Muscle of arm (tissue), 12 donors: ENCODE data around the gene SLC5A10. TPM values are rescaled to one million over a fixed set of nuclear protein-coding genes. Genes with fewer than 3 reads are reported as not detected.

ENCODE experiments used
- DNase-seq: peaks from one replicate; pipeline ENCODE4 v3.0.0-alpha.2; 2013
- polyA plus RNA-seq, 12 donors: library from polyadenylated mRNA; unstranded; fragments of 120-200 nt; gene quantifications; one replicate each; pipeline ENCODE4 v1.2.1, GENCODE V29; 2013; ENCODE audit not compliant: insufficient read length in 12 of 12

Gene SLC5A10
- polyA plus RNA-seq, 12 donors = 0.05 to 0.29 (median 0.12) TPM; not detected in 5

DNA sequence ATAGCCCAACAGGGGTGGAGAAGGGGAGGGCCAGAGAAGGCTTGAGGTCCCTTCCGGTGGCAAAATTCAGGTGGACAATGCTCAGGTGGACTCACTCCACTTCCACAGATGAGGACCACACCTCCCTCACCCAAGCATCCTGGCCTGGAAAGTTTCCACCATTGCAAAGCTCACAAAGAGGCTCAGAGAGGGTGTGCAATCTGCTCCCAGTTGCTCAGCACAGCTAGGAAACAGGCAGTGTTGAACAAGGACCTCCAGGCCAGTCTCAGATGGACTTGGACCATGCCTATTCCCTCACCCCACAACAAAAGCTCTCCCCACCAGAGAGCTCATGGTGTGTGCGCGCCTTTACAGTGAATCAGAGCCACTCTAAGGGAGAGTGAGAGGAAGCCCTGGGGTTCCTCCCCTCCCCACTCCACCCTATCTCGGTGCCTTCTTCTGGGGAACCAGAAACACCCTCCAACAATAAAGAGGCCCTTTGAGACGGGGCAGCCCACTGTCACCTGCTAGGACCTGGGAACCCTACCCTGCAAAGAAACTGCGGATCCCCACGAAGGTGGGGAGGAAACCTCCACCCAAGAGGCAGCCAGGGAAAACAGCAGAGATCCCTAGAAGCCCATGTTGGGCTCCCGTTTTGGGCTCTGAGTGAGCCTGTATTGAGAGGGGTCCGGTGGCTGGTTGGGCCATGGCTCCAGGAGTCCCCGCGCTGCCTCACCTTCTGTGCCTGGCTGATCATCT is 51.0 kb downstream of the SLC5A10 start:
- DNase-seq = no peak

DNA sequence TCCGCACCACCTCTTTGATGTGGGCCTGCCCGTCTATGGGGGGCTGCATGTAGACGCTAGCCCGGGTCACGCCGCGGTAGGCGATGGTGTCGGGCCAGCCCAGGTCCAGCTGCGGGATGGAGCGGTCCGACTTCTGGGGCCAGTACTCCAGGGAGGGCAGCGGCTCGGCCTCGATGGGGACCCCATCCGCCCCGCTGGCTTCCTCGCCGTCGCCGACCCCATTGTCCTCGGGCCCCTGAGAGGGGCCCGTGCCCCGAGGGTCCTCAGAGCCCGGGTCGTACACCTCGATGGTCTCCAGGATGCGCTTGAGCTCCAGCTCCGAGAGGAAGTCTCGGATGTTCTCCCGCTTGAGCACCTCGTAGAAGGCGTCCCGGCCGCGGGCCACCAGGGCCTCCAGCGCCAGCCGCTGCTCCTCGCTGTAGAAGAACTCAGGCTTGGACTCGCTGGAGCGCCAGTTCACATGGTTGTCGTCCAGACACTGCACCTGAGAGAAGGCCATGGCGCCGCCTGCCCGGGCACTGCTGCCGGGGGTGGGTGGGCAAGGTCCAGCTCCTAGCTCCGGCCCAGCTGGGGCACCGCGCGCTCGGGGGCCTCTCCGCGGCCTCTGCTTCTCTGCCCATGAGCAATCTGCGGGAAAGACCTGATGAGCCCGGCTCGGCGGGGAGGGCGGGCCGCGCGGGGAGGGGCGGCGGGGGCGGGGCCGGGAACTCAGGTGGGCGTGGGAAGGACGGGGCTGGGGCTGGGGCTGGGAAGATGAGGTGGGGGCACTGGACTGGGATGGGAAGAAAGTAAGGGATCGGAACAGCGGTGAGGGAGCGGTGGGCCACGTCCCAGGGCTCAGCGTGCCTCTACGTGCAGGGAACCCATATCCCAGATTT is 51.8 kb downstream of the SLC5A10 start:
- no peak for DNase-seq

DNA sequence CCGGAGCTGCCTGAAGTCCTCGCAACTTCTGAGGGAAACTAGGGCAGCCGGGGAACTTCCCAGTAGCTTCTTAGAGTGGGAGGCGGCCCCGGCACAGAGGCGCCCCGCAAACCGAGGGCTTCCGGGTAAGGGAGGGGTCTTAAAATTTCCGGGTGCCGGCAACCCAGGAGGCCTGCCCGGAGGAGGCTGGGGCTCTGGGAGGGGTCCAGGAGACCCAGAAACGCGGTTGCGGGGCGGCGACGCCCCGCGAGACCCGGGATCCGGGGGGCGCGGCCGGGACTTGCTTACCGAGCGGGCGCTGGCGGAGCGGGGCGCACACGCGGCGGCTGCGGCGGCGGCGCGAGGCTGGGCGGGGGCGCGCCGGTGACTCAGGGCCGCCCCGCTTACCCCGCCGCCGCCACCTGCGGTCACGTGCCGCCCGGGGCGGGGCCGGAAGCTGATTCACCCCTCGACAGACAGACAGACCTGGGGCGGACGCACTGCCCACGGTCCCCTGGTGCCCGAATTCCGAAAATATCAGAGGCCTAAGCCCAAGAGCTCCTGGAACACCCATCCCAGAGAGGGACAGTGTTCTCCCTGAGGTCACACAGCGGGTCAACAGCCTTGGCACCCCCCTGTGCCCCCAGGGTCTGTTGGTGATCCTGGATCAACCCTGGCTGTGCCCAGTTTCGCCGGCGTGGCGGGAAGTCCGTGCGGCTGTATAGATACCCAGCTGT is 52.6 kb downstream of the SLC5A10 start, which contains the start of gene FAM83G:
FAM83G (minus strand) TSS at position 344 of the 716 bp plus-strand sequence. CDS start 723 bp downstream, outside the sequence.
- no peak for DNase-seq

DNA sequence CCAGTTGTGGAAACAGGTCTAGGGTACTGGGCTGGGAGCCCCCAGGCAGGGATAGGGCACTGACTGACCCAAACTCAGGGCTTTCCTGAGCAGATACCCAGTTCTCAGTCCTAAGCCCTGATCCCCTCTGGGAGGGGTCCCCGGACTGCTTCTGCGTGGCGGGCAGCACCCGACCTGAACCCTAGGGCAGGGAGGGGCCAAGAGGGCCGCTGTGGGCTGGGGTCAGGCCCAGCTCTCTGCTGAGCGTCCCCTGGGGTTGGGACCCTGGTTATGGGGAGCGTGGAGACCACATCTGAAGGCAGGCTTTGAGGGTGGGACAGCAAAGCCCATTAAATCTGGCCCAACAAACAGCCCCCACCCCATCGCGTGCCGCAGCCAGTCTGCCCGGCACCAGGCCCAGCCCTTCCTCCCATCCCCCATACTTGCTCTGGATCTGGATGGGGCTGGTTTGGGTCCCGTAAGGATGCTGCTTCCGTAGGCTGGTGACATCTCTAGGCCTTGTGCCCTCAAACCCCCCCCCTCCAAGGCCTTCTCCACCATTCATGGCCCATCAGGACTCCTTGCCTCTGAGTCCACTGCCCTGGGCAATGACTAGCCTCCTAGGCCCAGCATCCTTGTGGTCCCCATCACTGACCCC is 53.3 kb downstream of the SLC5A10 start:
- no peak for DNase-seq

DNA sequence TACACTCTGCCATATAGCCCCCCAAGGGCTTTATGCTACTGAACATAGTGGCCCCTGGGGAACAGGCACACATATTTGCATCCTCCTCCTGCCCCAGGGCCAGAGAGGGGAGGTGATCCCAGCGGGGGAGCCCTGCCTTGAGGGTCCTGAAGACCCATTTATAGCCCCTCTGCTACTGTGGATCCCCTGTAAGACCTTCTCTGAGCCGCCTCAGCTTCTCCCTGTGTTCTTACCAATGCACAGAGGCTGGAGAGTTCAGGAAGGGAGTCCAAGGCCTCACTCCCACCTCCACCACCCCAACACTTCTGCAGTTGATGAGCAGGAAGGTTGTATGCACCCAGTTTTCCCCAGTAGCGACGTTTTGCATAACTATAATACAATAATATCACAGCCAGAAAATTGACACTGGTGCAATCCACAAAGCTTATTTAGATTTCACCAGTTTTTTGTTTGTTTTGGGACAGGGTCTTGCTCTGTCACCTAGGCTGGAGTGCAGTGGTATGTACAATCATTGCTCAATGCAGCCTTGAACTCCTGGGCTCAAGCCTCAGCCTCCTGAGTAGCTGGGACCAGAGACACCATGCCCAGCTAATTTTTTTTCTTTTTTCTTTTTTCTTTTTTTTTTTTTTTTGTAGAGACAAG is 53.9 kb downstream of the SLC5A10 start:
- DNase-seq = no peak

DNA sequence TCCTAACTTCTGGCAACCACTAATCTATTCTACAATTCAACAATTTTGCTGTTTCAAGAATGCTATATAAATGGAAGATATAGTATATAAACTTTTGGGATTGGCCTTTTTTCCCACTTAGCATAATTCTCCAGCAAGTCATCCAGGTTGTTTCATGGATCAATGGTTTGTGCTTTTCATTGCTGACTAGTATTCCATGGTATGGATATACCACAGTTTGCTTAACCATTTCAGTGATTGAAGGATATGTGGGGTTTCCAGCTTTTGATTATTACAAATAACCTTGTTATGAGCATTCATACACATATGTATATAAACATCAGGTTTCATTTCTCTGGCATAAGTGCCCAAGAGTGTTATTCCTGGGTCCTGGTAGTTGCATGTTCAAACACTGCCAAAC is 54.7 kb downstream of the SLC5A10 start:
- DNase-seq = no peak

DNA sequence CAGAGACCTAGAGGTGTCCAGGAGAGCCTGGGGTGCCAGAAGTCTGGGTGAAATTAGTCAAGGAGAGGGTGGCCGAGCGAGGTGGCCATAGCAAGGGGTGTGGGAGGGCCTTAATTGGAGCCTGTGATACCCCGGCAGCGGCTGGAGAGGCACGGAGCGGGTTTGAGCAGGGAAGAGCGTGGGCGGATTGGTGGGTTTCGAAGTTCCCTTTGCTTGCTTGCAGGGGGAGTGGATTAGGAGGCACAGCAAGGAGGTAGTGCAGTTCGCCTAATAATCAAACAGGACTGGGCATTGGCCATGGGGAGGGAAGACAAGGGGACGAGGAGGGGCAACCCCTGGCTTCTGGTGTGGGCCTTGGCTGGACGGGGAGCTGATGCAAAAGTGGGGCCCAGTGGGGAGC is 58.0 kb downstream of the SLC5A10 start:
- DNase-seq = no peak

DNA sequence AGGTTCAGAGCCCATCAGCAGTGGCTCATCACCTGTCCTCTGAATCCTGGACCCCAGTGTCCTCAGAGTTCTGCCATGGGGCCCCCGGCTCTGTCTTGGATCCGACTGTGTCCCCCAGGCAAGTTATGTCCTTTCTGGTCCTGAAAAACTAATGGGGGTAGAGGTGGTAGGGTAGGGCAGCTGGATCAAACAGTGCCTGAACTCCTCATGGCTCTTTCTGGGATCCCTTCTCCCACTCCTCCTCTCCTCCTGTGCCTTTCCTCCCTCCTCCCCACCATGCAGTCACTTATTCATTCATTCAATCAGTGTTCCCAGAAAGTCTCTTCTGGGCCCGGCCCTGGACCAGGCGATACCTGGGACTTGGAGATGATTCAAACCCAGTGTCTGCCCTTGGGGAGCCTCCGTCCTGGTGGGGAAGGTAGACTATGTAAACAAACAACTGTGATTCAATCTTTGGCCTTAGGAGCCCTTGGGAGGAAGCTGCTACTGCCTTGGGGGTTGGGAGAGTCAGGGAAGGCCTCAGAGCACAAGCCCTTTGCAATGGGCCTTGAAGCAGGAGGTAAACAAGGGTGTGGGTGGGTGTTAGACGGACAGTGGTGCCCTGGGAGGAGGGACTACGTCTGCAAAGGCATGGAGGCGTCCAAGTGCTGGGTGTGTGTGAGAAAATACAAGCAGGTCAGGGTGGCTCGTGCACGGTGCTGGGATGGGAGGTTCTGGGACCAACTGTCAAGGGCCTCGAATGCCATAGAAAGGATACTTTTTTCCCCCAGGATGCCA is 59.0 kb downstream of the SLC5A10 start:
- DNase-seq = no peak

DNA sequence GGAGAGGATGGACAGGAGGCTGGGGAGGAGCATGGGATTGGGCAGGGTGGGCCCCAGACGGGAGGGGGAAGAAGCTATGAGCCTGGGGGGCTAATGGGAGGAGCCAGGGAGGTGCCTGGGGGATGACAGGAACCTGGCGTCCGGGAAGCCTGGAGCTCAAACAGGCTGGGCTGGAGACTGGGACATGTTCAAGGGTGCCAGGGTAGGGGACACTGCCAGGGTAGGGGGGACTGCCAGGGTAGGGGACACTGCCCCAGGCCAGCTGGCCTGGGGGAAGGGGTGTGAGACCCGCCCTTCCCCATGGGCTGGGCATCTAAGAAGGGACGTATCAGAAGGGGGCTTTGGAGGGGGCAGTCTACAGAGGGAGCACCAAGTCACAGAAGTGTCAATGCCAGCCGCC is 59.6 kb downstream of the SLC5A10 start:
- DNase-seq = no peak

DNA sequence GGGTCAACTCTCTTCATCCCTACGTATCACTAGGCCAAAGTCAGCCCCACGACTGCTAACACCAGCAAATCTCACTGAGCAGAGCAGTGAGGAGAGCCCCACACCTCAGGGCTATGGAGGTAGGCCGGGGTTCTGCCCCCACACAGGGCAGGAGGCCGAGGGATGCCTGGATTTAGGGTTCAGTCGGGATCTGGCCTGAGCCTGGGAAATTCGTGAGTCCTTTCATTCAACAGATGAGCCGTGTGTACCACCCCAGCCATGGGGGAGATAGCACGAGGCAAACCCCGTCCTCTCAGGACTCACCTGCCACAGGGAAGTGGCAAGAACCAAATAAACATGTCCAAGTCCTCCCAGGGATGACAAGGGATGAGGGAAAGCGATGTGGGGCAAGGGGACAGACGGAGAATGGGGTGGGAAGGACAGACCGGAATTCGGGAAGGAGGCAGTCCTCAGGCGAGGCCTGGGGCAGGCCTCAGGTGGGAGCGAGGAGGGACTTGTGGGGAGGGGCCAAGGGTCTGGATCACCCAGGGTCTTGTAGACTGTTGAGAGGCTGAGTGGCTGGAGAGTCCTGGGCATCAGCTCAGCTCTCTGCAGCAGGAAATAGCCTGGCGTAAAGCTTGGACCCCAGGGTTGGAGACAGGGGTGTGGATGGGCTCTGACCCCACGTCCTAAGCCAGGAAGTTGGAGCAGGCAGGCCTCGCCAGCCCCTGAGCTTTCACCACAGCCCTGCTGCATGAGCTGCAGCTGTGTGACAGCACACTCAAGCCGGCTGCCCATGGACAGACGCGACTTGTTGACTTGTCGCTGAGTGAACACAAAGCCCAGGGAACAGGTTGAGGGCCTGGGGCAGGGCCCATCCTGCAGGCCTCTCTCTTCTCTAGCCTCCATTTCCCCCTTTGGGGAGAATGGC is 60.5 kb downstream of the SLC5A10 start:
- no peak for DNase-seq

DNA sequence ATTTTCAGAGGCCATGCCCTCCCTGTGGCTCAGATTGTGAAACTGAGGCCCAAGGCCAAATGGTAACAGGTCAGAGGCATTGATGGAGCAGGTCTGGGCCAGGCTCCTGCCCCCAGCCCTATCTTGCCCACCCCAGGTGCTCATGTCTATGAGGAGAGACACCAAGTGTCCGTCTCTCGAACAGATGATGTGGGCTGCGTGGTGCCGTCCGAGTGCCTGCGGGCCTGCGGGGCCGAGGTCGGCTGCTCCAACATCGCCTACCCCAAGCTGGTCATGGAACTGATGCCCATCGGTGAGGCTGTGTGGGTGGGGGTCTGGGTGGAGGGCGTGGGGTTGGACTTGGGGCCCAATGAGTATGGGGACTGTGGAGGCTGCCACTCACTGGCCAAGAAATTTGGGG is 61.3 kb downstream of the SLC5A10 start:
- DNase-seq = no peak

DNA sequence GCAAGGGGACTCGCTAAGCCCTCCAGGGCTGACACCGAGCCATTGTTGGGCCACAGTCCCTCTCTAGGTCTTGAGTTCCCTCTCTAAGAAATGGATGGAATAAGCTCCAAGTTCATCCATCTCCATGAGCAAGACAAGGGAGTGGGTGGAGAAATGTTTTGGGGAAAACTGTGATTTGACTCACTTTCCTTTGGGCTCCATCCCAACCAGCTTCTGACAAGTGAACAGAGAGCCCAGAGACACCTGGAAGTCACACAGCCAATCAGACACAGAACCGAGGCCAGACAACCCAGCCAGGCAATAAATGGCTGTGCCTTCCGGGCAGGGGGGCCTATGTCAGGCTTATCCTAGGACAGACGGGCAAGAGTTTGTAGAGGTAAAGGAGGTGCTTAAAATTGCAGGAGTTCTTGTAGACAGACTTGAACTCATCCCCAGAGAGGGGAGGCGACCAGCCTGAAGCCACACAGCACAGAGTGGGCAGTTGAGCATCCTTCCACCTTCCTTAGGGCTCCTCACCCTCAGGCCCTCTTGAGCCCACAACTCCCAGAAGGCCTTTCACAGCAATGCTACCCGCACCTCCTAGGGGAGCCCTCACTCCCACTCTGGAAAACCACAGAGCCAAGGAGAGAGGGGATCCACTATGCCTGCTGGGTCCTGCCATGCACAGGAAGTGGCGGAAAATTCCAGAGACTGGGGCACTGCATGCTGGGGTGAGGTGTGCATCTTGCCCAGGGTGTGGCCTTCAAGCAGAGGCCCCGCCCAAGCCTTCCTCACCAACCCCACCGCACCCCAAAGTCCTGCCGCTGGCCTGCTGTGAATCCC is 62.1 kb downstream of the SLC5A10 start:
- no peak for DNase-seq

DNA sequence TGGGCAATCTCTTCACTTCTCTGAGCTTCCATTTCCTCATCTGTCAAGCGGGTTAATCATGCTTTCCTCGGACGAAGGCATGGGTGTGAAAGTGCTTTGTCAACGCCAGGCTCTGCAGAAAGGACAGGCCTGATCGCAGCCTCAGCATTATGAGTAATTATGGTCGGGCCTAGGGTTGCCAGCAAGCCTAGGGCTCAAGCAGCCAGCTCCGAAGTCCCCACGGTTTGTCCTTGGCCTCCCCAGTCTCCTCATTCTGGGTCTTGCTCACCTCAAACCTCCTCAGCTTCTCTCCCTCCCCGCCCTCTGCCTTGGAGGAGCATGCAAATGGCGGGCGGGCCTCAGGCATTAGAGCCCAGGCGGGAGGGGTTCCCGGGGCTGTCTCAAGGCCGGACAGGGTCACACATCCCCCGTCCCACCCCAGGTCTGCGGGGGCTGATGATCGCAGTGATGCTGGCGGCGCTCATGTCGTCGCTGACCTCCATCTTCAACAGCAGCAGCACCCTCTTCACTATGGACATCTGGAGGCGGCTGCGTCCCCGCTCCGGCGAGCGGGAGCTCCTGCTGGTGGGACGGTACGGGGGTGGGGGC is 62.8 kb downstream of the SLC5A10 start:
- DNase-seq = no peak

DNA sequence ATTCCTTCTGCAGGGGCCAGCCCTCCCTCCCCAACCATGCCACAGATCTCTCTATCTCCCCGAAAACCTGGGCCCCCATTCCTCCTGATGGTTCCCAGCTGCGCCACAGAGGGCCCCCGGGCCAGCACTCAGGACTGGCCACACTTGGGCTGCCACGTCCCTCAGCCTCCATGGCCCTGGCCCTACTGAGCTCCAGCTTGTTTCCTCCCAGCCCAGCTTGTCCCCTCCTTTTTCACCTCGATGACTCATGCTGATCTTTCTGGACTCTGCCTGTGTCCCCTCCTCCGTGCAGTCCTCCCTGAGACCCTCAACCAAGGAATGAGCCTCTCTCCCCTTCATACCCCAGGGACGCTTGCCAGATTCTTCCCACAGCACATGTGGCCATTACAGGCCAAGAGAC is 63.5 kb downstream of the SLC5A10 start:
- DNase-seq = no peak

DNA sequence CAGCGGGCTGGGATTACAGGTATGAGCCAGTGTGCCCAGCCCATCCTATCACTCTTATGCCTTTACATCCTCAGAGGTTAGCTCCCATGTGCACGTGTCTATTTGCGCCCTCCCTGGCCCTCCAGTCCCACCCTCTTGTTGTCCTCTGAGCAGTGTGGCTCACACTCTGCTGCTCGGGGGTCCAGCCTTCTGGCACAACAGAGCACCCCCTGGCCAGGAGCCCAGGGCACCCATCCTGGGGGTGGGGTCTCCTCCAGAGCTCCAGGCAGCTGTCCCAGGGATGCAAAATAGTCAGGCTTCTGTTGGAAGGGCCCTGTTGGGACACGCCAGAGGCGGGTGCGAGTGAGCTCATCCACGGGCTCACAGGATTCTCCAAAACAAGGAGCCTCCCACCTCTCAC is 64.3 kb downstream of the SLC5A10 start:
- DNase-seq = no peak

DNA sequence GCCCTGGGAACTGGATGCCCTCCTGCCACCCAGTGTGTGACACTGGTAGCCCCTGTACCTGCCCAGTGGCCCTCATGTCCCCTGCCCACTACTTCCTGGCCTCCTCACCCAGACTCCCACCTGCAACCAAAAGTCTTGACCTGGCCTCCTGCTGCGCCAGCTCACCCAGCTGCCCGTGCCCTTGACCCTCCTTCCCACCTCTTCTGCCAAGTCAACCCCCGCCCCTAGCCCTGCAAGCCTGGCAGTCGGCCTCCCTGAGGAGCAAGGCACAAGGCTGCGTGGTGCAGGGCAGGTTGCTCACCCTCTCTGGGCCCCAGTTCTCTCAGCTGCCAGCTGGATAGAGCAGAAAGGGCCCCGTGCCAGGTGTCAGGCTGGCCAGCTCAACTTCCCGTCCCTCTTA is 64.9 kb downstream of the SLC5A10 start:
- DNase-seq = no peak

DNA sequence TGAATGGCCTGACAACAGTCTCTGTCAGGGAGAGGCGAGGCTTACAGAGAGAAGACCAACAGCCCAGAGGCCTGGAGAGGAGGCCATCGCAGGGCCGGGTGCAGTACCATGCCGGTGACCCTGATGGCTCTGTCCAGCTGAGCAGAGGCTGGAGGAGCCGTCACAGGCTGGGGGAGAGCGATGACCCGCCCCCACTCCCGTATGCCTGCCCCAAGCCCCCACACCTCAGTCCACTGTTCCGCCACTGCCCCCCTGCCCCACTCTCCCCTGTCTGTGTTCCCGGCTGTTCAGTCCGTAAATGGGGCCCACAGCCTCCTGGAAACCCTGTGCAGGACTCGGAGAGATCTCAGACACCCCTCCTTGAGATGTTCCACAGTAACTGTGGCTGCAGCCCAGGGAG is 65.4 kb downstream of the SLC5A10 start:
- no peak for DNase-seq
